ENCODE results near the gene CNTNAP4.

The CNTNAP4 gene

GRCh38 chr16:76396977-76397376 lies 119.8 kb downstream of the CNTNAP4 start:
- no peak for DNase-seq (ENCODE audit: low read depth)

- no peak for DNase-seq (ENCODE audit: low read depth)
These were observed 132.5 kb downstream of the CNTNAP4 start for GRCh38 chr16:76409706-76410105.

GRCh38 chr16:76421571-76421970 lies 144.4 kb downstream of the CNTNAP4 start:
- no peak for DNase-seq (ENCODE audit: low read depth)

- no peak for DNase-seq (ENCODE audit: low read depth)
These were observed 151.7 kb downstream of the CNTNAP4 start for GRCh38 chr16:76428858-76429257.

DNA sequence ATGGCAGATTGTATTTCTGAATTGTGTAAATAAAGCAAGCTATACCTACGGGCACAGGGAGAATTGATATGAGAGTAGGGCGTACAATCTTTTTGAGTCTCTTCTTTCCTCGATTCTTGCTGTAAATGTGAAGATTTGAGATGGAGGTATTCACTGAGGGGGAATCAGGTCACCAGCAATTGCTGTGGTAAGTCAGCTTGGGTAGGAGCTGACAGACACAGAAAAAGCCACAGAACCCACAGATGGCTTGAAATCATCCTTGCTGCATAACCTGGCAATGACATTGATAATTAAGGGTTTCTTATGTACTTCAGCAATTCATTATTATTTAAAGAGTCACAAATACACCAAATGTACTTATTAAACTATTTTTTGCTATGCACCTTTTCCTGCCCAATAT lies 164.2 kb downstream of the CNTNAP4 start:
- DNase-seq (ENCODE audit: low read depth), result no peak

GRCh38 chr16:76441876-76442275 lies 164.7 kb downstream of the CNTNAP4 start:
- DNase-seq (ENCODE audit: low read depth), result no peak

DNA sequence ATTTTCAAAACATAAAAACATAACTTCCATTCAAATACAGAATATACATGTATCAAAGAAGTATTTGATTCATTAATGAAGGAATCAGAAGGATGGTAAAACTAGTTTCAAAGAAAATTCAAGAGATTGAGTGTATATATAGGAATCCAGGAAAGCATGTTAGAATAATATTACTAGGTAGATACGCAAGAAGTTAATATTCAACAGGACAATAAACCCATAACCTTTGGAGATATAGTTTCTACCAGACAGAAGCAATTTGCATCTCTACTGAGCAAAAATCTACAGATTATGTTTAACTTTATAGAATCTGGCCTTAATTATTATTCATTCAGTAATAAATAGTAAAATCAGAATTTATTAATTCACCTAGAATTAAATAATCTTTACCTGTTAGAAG lies 166.8 kb downstream of the CNTNAP4 start:
- DNase-seq (ENCODE audit: low read depth), result no peak

DNA sequence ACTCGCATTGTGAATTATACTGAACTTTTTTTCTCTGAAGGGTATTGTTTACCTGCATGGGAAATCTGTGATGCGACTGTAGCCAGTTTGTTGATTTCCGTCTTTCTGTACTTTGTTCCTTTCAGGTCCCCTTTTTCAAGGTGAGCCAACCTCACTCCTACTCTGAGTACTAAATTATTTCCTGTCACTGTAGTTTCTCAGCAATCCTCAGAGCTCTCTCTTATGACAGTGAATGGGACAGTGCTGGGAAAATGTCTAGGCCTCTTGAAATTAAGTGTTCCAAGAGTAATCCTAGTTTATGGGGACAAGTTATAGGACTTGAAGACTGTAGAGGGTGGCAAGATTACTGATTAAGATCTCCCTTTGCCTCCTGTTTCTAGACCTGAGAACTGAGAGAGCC lies 167.6 kb downstream of the CNTNAP4 start:
- DNase-seq (ENCODE audit: low read depth), result no peak

DNA sequence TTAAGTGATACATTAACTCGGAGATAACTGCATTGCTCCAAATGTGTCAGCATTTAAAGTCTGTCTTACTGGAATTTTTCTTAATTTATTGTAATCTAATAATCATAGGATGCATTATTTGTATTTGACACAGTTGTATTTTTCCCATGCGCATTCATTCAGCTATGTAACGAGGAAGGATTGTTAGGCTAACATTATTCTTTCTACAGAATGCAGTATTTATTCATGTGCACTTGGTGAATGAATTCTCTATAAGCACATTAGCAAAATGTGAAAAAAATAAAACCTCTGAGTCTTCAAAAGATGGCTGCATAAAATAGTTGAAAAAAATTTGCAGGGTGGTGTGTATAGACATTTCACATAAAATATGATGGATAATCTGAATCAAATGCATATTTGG lies 168.6 kb downstream of the CNTNAP4 start:
- DNase-seq (ENCODE audit: low read depth), result no peak

DNA sequence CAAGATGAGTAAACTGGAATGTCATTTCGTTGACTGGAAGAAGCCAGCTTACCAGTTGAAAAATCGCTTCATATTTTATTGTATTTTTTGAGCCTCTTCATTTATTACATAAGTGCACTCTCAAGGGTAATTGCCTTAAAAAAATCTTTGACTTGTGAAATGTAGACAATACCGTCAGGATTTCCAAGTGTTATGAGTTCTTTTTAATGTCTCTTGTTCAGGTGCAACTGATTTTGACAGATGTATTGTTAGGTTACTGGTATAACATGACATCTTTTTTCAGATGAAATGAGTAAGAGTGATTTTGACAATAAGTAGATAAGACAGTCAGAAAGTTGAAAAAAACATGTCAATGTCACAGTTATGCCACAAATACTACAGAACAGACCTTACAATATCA lies 169.1 kb downstream of the CNTNAP4 start:
- no peak for DNase-seq (ENCODE audit: low read depth)

DNA sequence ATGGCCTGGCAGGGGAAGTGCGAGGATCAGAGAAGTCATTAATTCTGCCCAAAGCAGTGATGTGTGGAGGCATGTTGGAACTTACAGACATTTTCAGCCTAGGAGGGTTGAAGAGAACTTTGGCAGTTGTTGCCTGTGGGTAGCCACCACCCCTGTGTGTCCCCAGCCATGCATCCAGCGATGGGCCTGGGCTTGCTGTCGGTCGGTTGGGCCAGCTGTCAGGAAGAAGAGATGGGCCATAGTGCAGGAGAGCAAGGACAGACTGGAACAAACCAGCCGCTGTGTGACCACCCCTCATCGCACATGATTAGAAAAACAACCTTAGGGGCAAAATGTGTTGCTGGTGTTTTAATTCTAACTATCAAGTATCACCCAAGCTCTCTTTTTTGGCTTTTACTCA lies 173.7 kb downstream of the CNTNAP4 start:
- no peak for DNase-seq (ENCODE audit: low read depth)

DNA sequence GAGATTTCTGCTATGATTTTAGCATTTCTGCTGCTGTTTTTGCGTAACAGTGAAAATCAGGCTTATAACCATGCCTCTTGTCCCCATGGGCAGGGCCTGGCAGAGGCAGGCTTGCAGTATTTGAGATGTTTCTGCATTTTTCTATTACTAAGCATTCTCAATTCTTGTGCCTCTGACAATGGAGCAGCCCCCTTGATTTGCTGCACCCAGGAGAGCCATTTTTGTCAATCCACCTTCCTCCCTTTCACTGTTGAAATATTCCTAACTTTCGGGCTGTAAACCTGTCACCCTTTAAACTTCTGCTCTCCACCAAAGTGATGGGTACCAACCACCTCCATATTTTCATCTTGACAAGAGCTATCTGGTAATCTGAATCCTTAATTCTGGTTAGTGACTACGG lies 178.1 kb downstream of the CNTNAP4 start:
- DNase-seq (ENCODE audit: low read depth), result no peak

DNA sequence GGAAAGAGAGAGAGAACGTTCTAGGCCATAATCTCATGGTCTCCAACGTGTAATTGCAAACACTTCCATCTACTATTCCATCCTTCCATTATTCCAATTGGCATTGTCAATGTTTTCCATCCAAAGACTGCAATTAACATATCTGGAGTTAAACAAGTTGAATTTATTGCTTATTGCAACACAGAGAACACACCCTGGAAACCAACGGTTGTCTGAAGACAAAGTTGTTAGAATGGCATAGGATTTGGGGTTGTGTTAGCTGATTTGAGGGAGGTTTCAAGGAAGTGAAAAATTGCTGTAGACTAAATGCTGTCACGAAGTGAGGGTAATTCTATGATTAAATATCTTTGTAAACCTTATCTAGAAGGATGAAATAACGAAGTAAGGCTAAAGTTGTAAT lies 178.8 kb downstream of the CNTNAP4 start:
- no peak for DNase-seq (ENCODE audit: low read depth)

- DNase-seq (ENCODE audit: low read depth), result no peak
These were observed 181.9 kb downstream of the CNTNAP4 start for GRCh38 chr16:76459111-76459510.

GRCh38 chr16:76461836-76462235 lies 184.6 kb downstream of the CNTNAP4 start:
- DNase-seq (ENCODE audit: low read depth), result no peak

DNA sequence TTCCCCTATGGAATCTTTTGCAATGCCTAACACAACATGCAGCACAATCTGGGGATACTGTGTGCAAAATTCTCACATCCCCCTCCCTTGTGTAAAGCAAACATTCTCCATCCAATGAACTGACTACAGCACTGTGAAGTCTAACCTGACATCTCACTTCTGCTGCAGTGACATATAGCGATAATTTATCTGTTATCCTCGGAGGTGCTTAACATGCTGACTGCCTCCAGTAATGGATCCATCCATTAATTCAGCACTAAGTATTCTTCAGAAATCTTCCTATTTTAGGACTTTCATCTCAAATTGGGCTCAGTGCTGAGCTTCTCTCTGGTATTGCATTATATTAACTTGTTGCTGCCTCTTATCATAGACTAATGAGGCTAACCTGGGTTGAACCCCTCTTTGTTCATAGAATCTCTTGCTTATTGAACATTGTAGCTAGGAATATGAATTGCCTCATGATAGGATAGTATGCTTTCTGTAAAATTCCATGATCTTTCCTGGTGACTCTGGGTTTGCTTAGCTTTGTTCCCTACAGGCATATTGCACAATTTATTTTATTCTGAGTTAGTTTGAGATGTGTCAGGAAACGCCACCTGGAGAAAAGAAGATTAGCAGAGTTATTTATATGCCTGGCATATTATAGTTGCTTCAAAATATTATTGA lies 187.9 kb downstream of the CNTNAP4 start:
- no peak for DNase-seq (ENCODE audit: low read depth)

DNA sequence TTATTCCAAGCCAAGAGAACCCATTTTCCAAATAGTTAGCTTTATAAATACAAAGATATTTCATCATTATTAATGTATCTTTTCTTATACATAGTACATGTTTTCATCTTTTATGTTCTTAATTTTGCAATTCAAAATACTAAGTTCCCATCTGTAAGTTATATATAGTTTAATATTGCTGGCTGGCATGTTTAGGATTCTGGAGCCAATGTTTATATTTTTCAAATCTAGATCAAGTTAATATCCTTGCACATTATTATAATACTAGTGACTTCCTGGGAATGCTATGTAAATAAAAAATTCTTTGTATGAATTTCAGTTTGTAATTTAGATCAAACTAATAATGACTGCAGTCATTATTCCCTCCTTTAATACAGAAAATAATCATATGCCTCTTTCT lies 189.7 kb downstream of the CNTNAP4 start:
- DNase-seq (ENCODE audit: low read depth), result no peak

DNA sequence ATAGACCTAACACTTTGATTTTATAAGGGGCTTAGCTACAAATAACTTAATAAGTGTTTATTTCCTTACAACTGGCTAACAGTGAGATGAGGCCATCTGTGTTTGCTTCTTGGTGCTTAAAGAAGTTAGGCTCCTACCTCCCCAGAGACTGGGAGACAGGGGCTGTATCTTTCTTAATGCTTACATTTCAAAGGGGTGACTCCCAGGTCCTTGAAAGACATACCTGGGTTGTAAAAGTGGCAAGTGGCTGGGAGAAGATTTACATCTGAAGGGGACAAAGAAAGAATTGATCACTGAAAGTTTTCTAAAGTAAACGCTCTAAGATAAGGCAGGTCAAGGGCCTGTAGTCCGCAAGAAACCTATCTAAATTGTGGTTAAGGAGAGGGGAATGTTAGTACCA lies 196.8 kb downstream of the CNTNAP4 start:
- no peak for DNase-seq (ENCODE audit: low read depth)

- DNase-seq (ENCODE audit: low read depth), result no peak
These were observed 200.9 kb downstream of the CNTNAP4 start for GRCh38 chr16:76478105-76478504.

DNA sequence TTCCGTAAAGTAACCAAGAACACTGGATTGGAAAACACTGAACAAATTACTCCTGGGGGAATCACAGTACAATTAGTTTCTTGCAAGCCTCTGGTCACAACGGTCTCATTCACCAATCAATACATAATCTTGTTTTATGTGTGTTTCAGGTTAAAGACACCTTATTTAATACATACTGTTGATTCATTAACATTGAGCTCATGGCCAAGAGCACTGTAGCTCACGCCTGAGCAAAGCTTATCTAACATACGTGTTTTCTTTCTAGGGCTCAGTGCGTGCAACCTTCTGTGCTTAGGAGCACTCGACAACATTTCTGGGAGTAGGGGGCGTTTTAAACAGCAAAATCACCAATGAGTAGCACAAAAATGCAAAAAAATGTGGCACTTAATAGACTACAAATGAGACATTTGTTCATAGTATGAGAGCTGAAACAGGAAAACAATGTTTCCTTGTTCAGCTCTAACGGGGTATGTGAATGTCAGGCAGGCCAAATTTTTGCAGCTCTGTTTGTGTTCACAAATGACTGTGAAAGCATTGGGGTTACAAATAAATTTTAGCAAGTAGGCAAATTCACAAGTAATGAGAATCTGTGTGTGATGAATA lies 206.2 kb downstream of the CNTNAP4 start:
- DNase-seq (ENCODE audit: low read depth), result no peak

- no peak for DNase-seq (ENCODE audit: low read depth)
These were observed 206.8 kb downstream of the CNTNAP4 start for GRCh38 chr16:76484020-76484419.

DNA sequence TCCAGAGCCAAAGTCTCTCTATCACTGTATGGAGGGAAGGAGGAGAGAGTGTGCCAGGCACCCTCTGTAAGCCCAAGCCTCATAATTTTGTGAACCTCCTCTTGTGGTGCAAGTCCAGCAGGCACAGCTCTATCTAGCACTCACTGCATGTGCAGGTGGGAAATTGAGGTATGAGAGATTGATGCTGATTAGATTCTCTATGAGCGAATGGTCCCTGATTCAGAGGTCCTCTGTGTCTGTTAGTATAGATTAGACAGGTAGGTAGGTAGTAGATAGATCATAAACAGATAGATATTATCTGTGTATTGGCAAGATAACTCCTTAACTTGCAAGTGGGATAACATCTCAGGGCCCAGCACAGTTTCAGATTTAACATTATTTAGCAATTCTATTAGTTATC lies 209.5 kb downstream of the CNTNAP4 start:
- DNase-seq (ENCODE audit: low read depth), result no peak

DNA sequence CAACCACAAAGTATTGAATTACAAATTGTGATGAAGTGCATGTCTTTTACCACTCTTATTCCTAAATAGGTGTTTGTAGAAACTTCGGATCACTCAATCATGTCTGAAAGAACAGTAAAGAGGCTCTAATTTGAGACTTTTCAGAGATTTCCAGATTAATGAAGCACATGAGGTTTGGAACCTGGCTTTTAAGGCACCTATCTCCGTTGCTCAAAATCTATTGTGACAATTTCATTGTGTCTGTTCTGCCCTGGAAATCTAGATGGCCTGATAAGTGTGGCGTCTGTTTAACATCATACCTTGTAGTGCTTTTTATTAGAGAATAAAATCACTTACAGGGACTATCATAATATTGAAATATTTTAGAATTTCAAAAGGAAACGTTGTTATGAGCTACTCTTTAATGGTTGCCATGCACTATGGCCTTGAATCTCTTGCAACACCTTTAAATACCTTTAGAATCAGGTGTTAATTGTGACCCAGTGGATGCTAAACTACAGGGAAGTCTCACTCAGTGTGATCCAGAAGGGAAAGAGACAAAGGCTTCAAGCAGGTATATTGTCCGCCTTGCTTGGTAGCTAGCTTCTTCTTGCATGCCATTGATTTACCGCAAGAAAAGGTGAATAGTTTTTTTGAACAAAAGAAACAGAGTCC lies 210.3 kb downstream of the CNTNAP4 start:
- no peak for DNase-seq (ENCODE audit: low read depth)

GRCh38 chr16:76488065-76488417 lies 210.8 kb downstream of the CNTNAP4 start:
- no peak for DNase-seq (ENCODE audit: low read depth)
